GM19328 (cell line): ENCODE measurements around the gene FGD5.
"Not testable (repeated sequence)": the region's sequence is repeated elsewhere in the genome, so short reads cannot be mapped to it uniquely, and the experiment has no call there.

Experiments used
- ATAC-seq: cut with Tn5 transposase; IDR thresholded peaks from one replicate; pipeline ENCODE4 v1.9.1; 2021; ENCODE audit warnings: mild to moderate bottlenecking, moderate library complexity; ENCODE audit not compliant: unreplicated experiment

Gene FGD5

DNA sequence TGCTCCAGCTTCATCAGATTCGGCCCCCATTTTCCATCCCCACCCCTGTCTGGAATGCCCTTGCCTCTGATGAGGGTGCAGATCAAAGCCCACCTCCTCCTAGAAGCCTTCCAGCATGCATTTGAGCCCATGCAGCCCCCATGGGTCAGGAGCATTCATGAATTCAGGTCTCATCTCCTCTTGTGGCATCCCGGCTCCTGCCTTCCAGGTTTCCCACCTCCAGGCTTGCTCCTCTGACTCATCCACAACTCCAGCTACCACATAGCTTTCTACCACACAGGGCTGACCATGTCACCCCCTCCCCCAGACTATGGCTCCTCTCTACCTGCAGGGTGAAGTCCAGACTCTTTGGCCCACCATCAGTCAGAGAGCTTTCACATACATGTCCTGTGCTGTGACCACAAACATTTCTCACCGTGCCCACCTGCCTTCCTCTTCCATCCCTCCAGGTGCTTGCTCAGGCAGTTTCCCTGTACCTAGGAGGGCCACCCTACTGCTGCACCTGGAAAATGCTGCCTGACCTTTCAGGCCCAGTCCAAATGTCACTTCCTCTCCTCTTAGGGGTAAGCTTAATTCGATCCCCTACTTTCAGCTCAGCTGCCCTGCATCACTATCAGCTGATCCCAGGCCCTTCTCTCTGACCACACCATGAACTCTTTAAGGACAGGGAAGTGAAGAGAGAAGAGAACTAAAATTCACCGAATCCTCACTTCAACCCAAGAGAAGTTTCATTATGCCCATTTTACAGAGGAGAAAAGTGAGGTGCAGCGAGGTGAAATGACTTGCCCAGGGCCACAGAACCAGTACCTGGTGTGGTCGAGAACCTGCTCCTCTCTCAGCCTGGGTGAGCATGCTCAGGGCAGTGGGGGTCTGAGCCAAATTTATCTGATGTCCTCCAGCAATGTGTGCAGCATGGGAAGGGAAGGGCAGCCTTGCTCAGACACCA, 13.7 kb upstream of the FGD5 start:
- no peak for ATAC-seq

DNA sequence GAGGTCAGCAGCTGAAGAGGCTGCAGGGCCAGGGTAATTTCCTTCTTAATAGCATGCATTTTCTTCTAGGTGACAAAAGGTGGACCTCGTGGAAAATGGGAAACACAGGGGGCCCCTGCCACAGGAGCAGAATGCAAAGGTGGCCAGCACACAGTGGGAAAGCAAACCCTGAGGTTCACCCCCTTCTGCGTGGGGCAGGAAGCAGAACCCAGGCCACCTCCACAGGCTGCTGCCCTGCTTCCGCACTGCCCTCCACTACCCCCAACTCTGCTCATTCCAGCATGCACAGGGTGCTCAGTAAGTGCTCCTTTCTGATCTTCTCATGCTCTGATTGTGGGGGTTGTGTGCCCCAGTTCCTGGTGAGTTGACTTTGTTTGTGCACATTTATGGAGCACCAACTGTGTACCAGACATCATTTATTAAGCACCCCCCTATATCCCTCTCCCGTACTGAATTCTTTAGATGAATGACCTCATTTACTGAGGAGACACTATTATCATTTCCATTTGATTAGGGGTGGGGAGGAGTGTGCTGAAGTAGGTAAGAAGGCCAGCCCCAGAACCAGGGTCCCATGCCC, 12.7 kb upstream of the FGD5 start:
- ATAC-seq = no peak

DNA sequence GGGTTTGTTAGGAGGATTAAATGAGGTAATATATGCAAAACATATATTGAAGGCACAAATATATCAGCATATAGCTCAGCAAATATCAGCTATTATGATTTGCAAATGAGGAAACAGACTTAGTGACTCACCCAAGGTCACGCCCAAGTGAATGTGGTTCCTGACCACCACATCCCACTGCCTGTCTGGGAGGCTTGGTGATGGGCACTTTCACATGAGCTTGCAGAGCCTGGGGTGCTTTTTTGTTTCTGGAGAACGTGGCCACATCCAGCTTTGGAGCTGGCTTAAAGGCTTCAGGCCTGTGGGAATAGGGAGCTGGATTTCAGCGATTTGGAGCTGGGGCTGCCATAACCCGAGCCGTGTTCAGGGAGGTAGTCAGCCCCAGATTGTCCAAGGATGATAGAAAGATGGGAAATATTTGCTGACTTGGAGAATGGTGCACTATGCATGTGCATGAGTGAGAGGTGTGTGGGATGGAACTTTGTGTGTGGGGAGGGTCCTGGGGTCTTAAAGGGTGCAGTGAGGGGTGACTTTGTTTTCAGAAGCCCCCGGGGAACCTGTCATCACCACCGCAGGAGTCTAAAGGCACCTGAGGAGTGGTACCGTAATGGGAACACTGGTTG, 12.0 kb upstream of the FGD5 start:
- ATAC-seq = no peak

DNA sequence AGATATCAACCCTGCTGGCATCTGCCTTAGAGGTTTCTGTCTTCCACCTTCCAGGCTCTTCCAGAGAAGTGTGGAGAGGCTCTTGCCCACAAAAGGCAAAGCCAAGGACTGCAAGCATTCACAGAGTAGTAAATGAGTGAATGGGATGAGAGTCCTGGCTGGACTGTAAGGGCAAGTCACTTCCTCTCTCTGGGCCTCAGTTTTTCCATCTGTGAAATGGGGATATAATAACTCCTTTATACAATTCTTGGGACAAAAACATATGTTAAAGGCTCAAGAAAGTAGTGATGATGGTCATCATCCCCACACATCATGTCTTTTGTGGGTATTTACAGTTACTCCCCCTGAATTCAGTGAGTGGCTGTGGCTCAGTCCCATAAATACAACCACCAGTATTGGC, 10.7 kb upstream of the FGD5 start:
- ATAC-seq = no peak

DNA sequence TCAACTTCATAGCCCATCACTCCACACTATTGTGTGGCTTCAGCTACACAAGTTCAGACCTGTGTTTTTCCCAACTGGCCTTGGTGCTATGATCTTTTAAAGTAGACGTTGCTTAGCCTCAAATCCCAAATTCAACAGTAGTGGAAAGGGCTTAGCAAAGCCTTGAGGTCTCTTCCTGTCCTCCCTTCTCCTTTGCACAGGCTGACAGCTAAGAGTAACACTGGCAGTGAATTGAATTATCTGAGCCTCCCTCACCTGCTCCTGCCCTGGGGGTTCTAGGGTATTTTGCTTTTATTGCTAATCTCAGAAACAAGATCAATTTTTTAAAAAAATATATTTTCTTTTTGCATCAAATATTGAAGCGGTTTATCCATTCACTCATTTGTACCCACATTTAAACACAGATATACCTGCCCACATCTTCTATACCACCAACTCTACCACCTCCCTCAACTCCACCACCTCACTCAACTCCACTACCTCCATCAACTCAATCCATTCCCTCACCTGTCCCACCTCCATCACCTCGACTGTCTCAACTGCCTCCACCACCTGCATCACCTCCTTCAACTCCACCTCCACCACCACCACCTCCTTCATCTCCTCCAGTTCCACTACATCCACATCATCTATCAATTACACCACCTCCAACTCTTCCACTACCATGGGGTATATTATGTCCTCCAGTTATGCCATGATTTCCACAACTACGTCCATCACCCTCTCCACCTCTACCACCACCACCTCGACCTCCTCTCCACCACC, 10.1 kb upstream of the FGD5 start:
- no peak for ATAC-seq

DNA sequence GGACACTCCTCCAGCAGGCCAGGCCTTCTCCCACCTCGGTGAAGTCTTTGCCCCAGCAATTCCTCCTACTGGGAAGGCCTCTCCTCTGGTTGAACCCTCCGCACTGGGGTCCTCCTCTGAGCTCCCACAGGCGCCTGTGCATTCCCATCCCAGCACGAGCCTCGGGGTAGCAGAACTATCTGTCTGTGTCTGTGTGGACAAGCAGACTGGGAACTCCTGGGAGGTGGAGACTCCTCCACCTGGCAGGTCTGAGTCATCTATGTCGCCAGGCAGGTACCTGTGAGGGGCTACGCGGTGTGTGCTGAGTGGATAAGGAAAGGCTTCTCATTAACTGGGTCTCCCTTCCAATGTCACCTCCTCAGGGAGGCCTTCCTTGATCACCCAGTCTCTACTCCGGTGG, 9.2 kb upstream of the FGD5 start:
- ATAC-seq = not testable (repeated sequence)

DNA sequence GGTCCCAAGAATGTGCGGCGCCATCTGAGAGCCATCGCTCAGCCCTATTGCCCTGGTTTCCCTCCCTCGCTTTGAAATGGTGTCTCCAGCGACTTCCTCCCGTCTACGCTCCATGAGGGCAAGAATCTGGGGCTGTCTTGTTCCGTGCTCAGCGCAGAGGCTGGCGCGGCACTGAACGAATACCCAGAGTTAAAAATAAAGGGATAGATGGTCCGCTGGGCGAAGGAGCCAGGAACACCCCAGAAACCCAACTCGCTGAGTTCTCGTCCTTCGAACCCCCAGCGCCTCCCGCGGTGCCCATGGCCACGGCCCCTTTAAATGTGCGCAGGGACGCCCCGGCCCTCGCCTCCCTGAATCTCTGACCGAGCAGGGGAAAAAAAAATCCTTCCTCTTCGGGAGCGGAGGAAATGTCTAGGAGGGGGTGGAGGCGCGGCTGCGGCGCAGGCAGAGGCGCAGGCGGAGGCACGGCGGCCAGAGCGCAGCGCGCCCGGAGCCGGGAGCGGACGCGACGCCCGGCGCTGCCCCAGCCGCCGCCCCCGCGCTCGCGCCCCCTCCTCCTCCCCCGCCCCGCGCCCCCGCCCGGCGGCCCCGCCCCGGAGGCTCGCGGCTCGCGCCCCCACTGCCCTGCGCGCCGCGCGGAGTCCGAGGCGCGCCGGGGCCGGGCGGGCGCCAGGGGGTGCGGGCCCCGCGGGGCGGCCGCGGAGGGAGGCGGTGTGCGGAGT, 8.5 kb upstream of the FGD5 start:
- ATAC-seq = no peak

DNA sequence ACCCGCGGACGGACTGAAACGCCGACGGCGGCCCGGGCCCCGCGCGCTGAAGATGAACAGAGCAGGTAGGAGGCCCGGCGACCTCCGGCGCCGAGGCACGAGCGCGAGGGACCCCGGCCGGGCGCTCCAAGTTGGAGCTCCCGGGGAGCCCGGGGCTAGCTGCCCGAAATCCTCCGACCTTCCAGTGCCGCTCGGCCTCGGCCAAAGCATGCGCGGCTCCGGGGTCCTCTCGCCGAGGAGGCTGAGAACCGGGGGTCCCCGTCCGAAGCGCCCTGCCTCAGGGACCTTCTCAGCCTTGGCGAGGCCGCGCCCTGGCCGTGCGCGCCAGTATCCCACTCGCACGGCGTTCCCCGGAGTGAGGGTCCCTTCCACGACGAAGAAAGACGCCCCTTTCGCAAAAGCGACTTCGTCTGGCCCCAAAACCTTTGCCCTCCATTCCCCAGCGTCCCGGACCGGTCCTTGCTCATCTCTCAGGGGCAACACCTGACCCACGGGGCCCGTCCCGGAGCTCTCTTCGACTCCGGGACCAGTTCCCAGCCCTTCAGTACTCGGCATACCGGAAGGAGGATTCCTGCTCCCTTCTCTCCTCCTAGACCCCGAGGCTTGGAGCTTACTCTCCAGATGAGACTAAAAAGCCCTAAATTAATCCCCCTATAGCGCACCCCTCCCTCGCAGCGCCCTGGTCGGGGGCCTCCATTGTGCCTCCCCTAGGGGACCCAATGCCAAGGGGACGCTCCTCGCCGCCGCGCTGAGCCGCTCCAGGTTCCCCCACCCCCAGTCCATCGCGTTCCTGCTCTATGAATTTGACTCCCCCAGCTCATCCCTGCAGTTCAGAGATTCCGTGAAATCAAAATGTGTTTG, 7.7 kb upstream of the FGD5 start:
- no peak for ATAC-seq

DNA sequence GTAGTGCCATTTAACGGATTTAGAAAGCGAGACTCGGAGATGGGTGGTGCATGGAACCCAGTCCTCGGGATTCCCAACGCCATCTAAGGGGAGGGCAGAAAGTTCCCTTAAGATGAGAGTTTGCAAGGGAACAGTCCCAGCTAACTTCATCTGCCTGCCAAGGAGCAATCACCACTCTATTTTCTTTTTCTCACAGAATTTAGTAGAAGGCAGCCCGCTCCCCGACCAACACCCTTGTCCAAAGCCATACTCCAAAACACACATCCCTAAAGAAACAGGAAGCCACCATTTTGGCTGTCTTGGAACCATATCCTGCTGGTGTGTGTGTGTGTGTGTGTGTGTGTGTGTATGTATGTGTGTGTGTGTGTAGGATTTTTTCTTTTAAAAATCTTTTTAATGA, 7.1 kb upstream of the FGD5 start:
- ATAC-seq = no peak

DNA sequence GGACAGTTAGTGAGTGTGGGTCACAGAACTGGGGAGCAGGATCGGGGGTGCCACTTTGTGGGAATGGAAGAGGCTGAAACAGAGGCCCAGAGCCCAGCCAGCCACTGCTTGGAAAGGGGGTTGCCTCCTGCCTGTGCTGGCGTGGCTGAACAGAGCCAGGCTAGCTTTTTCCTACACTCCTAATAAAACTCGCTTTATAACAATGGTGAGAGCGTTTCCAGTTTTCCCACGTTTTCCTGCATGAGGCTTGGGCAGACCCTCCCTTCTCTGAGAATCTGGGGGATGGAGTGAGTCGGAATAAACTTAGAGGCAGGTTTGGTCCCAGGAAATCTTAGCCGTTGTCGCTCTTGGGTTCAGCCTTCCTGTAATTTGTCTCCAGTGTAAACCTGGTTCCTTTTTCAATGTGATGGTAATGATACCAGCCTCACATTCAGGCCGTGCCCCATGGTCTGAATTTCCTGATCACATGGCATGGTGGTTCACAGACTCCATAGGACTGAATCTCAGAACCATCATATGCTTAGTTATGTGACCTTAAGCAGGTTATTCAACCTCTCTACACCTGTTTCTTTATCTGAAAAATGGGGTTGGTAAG, 6.5 kb upstream of the FGD5 start:
- ATAC-seq = no peak

DNA sequence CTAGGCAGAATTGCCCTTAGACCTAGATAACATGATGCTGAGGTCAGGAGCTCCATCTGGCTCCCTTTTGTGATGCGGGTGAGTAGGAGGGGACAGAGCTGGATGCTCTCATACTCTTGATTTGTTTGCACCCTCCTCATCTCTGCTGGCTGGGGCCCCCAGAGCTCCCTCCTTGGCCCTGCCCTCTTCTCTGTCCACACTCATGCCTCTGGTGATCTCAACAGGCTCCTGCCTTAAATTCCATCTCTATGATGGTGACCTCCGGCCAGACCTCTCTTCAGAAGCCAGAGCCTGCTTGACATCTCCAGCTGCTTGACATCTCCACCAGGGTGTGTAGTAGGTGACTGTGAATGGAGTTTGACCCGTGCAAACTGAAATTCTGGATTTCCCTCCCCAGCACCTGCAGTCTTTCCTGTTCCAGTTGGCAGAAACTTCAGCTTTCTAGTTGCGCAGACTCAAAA, 4.3 kb upstream of the FGD5 start:
- ATAC-seq = no peak

DNA sequence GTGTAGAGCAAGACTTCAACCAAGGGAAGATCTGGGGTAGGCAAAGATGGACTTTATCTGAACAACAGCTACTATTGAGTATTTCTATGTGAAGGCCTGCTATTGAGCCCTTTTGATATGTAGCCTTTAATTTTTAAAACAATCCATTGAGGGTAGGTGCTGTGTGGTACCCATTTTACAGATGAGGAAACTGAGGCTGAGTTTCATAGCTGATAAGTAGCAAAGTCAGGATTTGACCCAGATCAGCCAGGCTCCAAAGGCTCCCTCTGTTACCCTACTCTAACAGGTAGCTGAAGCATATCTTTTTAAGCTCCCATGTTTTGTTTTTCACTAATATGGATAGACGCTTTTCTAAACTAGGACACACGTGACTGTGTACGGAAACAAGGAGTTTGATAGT, 2.4 kb upstream of the FGD5 start:
- ATAC-seq = no peak

DNA sequence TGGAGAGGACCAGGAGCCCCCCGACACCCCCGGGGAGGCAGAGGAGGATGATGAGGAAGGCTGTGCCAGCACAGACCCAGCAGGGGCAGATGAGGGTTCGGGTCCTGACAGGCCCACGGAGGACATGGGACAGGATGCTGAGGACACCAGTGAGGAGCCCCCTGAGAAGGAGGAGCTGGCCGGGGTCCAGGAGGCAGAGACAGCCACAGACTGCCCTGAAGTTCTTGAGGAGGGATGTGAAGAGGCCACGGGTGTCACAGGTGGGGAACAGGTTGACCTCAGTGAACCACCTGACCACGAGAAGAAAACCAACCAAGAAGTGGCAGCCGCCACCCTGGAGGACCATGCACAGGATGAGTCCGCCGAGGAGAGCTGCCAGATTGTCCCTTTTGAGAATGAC, 909 bp downstream of the FGD5 start:
- no peak for ATAC-seq

DNA sequence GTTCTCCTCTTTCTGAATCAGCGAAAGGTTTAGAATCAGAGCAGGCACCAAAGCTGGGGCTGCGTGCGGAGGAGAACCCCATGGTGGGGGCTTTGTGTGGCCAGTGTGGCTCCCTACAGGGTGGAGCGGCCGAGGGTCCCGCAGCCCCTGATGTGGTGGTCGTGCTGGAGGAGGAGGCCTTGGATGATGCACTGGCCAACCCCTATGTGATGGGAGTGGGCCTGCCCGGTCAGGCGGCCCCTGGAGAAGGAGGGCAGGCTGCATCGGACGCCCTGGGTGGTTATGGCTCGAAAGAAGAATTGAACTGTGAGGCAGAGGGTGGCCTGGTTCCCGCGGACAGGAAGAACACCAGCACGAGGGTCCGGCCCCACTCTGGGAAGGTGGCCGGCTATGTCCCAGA, 1.4 kb downstream of the FGD5 start:
- ATAC-seq = no peak

DNA sequence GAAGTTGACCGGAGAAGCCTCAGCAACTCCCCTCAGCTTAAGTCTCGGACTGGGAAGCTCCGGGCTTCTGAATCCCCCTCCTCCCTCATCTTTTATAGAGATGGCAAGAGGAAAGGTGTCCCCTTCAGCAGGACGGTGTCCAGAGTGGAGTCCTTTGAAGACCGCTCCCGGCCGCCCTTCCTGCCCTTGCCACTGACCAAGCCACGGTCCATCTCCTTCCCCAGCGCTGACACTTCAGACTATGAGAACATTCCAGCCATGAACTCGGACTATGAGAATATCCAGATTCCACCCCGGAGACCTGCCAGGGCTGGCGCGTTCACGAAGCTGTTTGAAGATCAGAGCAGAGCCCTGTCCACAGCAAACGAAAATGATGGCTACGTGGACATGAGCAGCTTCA, 2.4 kb downstream of the FGD5 start:
- ATAC-seq = no peak

DNA sequence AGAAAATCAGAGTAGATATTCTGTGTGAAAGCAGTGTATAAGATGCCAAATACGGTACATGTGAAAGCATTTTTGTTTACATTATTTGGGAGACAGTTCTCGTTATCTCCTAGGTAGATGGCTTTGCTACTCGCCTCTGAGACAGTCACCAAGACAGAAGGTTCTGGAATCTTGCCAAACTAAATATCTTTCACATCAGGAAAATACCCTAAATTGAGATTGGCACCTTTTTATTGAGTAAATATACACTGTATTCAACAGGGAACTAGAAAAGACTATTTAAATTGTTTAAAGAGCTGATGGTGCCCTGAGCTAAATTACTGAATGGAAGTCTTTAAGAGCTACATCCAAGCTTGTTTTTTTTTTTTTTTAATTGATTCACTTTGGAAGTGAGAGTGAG, 3.4 kb downstream of the FGD5 start:
- ATAC-seq = no peak

DNA sequence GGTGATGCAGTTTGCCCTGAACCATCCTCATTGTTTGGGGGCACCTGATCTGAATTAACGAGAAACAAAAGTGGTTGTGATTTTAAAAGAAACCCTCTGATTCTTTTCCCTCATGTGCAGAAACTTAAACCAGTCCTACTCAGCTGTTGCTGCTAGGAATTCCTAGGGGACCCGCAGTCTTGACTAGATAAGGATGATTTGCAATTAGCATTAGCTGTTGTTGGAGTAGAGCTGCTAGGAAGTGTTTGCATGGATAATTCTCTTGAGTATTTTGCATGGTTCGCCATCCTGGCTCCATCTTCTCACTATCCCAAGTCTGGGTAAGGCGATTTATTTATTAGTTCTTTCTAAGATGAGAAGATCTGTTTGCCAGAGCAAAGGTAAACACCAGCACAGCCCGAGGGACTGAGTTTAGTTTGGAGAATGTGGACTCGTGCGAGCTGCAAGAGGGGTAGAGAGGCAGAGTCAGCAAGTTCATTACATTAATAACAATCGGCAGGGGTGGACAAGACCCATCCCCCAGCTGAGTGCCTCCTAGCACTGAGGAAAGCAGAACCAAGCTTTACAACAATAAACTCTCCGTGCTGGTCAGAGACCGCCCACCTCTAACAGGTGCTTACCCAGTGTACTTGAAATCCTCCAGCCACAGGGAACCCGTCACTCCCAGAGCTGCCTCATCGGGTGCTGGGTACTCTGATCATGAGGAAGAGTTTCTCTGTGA, 4.1 kb downstream of the FGD5 start:
- ATAC-seq = no peak

DNA sequence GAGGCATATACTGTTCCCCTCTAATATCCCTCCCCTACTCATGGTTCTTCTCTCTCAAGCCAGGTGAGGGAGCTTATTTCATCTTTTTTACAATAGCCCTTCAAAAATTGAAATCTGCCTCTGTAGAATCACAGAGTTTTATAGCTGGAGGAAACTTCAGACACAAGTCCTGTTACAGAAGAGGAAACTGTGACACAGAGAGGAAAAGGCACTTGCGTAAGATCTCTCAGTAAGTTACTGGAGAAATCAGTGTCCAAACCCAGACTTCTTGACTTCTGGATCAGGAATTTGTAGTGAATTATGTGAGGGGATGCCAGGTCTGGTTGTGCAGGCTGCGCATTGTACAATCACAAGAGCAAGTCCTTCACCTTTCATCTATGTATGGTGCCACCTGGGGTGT, 4.6 kb downstream of the FGD5 start:
- no peak for ATAC-seq
